Measurements from ENCODE around the gene APMAP. TPM values are rescaled to one million over a fixed set of nuclear protein-coding genes. Genes with fewer than 3 reads are reported as not detected.
A peak's percentile ranks its signal among the peaks of the same experiment; 100 is the strongest.

Gene APMAP
- 100 to 1,000 TPM in 3 of 4 donors, 10 to 100 TPM in 1; 85.3 to 337 (median 163) TPM for total RNA-seq

- ATAC-seq (ENCODE audit: low FRiP score) (peak; percentile 94), DNase-seq (ENCODE audit: low spot score) (peak; percentile 95)
- TF ChIP-seq CTCF (IDR thresholded peaks at IDR 0.05): no peak
Observed at GRCh38 chr20:24992487-24993205, at the start of gene APMAP. Gene APMAP, minus strand, starts transcription at chr20:24992751. Its CDS starts 63 bp downstream, at chr20:24992688.

- DNase-seq (ENCODE audit: low spot score): no peak
- no peak for ATAC-seq (ENCODE audit: low FRiP score)
- no peak for TF ChIP-seq CTCF (IDR thresholded peaks at IDR 0.05)
Observed at GRCh38 chr20:25041813-25042530, 49.4 kb upstream of the APMAP start.

GRCh38 chr20:25040438-25040831, 47.9 kb upstream of the APMAP start:
- DNase-seq (ENCODE audit: low spot score) (no peak), ATAC-seq (ENCODE audit: low FRiP score) (peak; percentile 17)
- no peak for TF ChIP-seq CTCF (IDR thresholded peaks at IDR 0.05)

- DNase-seq (ENCODE audit: low spot score): no peak
- TF ChIP-seq CTCF (IDR thresholded peaks at IDR 0.05): no peak
- ATAC-seq (ENCODE audit: low FRiP score): peak; percentile 45
Observed at GRCh38 chr20:25039697-25040437, 47.3 kb upstream of the APMAP start.

- ATAC-seq (ENCODE audit: low FRiP score): no peak
- DNase-seq (ENCODE audit: low spot score): no peak
- TF ChIP-seq CTCF (IDR thresholded peaks at IDR 0.05): no peak
Observed at GRCh38 chr20:25038591-25039015, 46.1 kb upstream of the APMAP start.

GRCh38 chr20:25038103-25038410, 45.5 kb upstream of the APMAP start:
- DNase-seq (ENCODE audit: low spot score) (no peak), ATAC-seq (ENCODE audit: low FRiP score) (no peak)
- no peak for TF ChIP-seq CTCF (IDR thresholded peaks at IDR 0.05)
